ENCODE results near the gene CD70.
"Not testable (repeated sequence)": the region's sequence is repeated elsewhere in the genome, so short reads cannot be mapped to it uniquely, and the experiment has no call there.

Gene CD70

DNA sequence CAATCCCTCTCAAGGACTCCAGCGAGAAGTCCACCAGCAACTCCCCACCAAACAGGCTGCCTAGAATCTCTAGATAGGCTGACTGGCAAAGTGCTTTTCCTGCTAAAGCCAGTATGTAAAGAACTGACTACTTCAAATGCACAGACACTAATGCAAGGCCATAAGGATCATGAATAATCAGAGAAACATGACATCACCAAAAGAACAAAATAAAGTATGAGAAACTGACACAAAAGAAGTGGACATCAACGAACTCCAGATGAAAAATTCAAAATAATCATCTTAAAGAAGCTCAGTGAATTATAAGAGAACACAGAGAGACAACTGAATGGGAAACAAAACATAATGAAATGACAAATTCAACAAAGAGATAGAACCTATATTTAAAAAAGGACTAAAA lies 26.4 kb upstream of the CD70 start:
- TF ChIP-seq, protein P1, sequence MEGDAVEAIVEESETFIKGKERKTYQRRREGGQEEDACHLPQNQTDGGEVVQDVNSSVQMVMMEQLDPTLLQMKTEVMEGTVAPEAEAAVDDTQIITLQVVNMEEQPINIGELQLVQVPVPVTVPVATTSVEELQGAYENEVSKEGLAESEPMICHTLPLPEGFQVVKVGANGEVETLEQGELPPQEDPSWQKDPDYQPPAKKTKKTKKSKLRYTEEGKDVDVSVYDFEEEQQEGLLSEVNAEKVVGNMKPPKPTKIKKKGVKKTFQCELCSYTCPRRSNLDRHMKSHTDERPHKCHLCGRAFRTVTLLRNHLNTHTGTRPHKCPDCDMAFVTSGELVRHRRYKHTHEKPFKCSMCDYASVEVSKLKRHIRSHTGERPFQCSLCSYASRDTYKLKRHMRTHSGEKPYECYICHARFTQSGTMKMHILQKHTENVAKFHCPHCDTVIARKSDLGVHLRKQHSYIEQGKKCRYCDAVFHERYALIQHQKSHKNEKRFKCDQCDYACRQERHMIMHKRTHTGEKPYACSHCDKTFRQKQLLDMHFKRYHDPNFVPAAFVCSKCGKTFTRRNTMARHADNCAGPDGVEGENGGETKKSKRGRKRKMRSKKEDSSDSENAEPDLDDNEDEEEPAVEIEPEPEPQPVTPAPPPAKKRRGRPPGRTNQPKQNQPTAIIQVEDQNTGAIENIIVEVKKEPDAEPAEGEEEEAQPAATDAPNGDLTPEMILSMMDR (conservative IDR thresholded peaks at IDR 0.05) = no peak
- no peak overlapping the region for H3K27ac ChIP-seq

DNA sequence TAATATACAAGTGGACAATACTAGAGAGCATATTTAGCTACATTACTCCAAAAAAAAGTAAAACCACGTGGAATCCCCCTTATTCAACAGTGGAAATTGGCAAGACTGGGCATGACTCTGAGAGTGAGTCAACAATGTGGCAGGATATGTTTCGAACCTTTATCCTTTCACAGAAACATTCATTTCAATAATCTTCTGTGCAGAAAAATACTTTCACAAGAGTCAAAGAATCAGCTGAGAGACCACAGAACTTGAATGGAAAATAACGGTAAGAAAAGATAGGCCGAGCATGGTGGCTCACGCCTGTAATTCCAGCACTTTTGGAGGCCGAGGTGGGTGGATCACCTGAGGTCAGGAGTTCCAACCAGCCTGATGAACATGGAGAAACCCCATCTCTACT lies 25.1 kb upstream of the CD70 start:
- TF ChIP-seq, protein P1 (conservative IDR thresholded peaks at IDR 0.05) = no peak
- no peak overlapping the region for H3K27ac ChIP-seq

DNA sequence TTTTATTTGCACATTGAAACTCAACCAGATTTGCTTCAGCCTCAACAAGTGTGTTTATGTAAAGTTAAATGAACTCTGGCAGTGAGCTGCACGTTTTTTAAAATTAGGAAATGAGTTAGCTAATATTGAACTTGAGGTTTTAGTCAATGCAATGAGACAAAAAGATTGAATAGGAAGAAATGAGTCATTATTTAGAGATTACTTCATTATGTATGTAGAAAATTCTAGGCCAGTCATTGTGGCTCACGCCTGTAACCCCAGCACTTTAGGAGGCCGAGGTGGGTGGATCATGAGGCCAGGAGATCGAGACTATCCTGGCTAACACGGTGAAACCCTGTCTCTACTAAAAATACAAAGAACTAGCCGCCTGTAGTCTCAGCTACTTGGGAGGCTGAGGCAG lies 22.8 kb upstream of the CD70 start:
- TF ChIP-seq, protein P1 (conservative IDR thresholded peaks at IDR 0.05) = no peak

DNA sequence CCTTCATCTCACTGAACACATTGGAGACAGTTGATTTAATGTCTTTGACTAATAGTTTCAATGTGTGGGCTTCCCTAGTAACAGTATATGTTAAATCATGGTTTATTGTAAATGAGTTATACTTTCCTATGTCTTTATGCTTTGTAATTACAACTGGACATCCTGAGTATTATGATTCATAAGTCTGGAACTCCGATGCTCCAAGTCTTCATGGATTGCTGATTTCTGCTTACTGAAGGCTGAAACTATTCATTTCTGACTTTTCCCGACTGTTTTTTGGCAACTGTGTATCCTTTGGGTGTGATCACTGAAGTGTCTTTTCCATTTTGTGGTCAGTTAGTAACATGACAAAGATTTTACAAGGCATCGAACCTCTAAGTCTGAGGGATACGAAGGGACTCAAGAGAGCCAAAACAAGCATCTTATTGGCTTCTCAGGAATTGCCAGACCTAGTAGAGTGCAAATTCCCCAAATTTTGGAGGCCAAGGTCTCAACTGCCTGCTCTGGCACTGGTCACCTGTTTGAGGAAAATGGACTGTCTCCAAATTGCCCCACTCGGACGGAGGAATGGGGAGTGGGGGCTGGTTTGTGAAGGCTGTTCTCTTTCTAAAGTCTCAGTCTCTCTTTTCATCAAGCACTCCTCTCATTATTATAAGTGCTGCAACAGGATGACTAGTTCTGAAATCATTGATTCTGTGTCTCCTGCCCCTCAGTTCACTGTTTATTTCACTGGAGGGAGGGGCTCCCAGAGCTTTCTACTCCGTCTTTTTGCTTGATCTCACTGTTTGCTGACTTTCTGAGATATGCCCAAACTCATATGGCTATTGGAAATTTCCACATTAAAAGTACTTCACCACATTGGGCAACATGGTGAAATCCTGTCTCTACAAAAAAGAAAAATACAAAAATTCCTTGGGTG lies 20.2 kb upstream of the CD70 start:
- TF ChIP-seq, protein P1 (conservative IDR thresholded peaks at IDR 0.05) = no peak
- H3K27ac ChIP-seq = no peak overlapping the region

More for the DNA sequence above, 22.8 kb upstream of the CD70 start:
- no peak overlapping the region for H3K27ac ChIP-seq

DNA sequence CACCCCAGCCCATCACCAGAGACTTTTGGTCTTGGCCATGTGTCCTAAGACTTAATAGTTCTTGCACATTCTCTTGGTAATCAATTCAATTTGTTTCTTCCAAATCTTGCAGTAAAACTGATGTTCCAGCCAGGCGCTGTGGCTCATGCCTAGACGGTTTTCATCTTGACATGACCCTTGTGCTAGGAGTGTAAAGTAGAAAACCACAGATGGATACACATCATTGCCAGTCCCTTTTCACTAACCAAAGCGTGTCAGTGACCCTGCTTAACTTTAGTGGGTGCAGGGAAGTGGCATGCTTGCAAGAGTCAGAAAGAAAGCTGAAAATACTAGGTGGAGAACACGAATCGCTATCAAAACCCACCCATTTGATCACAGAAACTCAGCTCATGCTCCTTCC lies 18.0 kb upstream of the CD70 start:
- TF ChIP-seq, protein P1 (conservative IDR thresholded peaks at IDR 0.05) = no peak

DNA sequence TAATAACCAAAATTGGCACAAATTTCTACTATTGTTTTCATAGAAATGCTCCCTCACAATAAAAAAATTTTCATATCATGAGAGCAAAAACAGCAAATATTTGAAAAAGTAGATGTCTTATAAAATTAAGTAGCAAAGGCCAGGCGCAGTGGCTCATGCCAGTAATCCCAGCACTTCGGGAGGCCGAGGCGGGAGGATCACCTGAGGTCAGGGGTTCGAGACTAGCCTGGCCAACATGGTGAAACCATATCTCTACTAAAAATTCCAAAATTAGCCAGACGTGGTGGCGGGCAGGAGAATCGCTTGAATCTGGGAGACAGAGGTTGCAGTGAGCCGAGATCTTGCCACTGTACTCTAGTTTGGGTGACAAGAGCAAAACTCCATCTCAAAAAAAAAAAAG lies 17.2 kb upstream of the CD70 start:
- H3K27ac ChIP-seq = not testable (repeated sequence)

More for the DNA sequence above, 18.0 kb upstream of the CD70 start:
- no peak overlapping the region for H3K27ac ChIP-seq

DNA sequence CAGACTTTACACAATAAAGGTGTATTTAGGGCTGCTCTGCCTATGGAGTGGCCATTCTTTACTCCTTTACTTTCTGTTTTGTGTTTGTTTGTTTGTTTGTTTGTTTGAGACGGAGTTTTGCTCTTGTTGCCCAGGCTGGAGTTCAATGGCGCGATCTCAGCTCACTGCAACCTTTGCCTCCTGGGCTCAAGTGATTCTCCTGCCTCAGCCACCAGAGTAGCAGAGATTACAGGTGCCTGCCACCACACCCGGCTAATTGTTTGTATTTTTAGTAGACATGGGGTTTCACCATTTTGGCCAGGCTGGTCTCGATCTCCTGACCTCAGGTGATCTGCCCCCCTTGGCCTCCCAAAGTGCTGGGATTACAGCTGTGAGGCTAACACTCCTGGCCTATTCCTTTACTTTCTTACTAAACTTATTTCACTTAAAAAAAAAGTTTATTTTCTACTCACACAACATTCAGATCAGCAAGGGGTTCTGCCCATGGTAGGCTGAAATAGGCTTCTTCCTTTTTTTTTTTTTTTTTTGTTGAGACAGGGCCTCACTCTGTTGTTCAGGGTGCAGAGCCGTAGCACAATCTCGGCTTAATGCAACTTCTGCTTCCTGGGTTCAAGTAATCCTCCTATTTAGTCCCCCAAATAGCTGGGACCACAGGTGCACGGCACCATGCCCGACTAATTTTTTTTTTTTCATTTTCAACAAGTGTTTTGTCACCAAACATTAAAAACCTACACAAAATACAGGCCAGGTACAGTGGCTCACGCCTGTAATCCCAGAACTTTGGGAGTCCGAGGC lies 15.5 kb upstream of the CD70 start:
- H3K27ac ChIP-seq = not testable (repeated sequence)

DNA sequence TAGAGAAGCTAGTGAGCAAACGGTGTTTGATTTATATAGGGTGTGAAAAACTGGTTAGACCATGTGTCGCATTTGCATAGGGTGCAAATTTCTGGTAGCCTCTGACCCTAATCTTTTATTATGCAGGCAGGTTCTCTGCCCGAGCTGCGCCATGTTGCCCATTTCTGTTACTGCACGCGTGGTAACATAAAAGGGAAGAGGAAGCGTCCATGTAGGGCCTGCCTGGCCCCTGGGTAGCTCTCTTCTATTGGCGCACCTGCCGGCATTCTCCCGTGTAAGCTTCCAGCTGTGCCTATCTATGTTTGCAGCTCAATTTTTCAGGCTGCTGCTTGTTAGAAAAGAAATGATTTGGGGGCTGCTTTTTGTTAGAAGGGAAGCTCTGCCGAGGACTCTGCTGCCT lies 14.0 kb upstream of the CD70 start:
- TF ChIP-seq, protein P1 (conservative IDR thresholded peaks at IDR 0.05) = no peak
- H3K27ac ChIP-seq = no peak overlapping the region

All from VCaP (cell line).